Measurements from ENCODE around the gene SREK1IP1. TPM values are rescaled to one million over a fixed set of nuclear protein-coding genes. Genes with fewer than 3 reads are reported as not detected.

SREK1IP1 gene
- total and polyA plus RNA-seq, 10 of the 15 experiments (the other 5 are each of a cell fraction or from before 2014, with no cell fraction given): 9.1 to 60.3 (median 26.9) TPM

GRCh38 chr5:64688965-64689364 is 79.5 kb downstream of the SREK1IP1 start:
- RAD21 ChIA-PET (ENCODE audit: unreplicated experiment): no interaction called here

GRCh38 chr5:64688391-64688790 is 80.1 kb downstream of the SREK1IP1 start:
- H3K27ac ChIP-seq (ENCODE audit: control insufficient read depth, insufficient read depth): no peak overlapping the region
- in situ Hi-C loops (cut with MboI): no loop called here
- DNase-seq (ENCODE audit: low read depth, low spot score) (no peak), FAIRE-seq (no peak), ATAC-seq (no peak)
- intact Hi-C loops (cut with micrococcal nuclease; ENCODE audit: unreplicated experiment): no loop called here
- H3K4me1 ChIP-seq (ENCODE audit: control insufficient read depth, insufficient read depth, low read length): no peaks in the 10 kb centered on the region
- no peaks in the 10 kb centered on the region for H3K36me3 ChIP-seq (ENCODE audit: control insufficient read depth in 2 of 2, insufficient read depth in 2 of 2, low read length in 1 of 2)
- ChIA-PET SMC1A (ENCODE audit: uncharacterized antibody, unreplicated experiment) (no interaction called here), CTCF (interaction anchor here (0.5 kb wide), 1 partner anchor 37 kb away, joined by 4 read pairs; no protein-coding TSS in a partner anchor), POLR2A (no interaction called here), RAD21 (ENCODE audit: unreplicated experiment) (no interaction called here)
- no peaks in the 10 kb centered on the region for H4K20me1 ChIP-seq (ENCODE audit: control insufficient read depth, insufficient read depth)
- BruUV-seq (replicated peaks): no TSS peak
- no peak overlapping the region for H3K4me3 ChIP-seq
- WGBS (ENCODE audit: insufficient coverage, insufficient replicate concordance, low lambda C conversion rate, missing lambda C conversion rate): 65% methylated on average over 3 of the region's 3 CpGs
- H3K4me2 ChIP-seq (ENCODE audit: control insufficient read depth, insufficient read depth): no peak overlapping the region
- H2AFZ ChIP-seq (ENCODE audit: control insufficient read depth, low read depth, low read length): no peak overlapping the region
- no peak overlapping the region for H3K9ac ChIP-seq (ENCODE audit: control insufficient read depth, insufficient read depth, low read length)
- TF ChIP-seq CEBPB (IDR thresholded peaks at IDR 0.05; ENCODE audit: borderline replicate concordance in 1 of 2, low read depth in 2 of 2, low read length in 2 of 2) (no peak), CUX1 (IDR thresholded peaks at IDR 0.05; ENCODE audit: insufficient replicate concordance, low read depth, low read length) (no peak), NR2C1 (IDR thresholded peaks at IDR 0.05) (no peak), CHD2 (IDR thresholded peaks at IDR 0.05; ENCODE audit: borderline replicate concordance, low read depth, low read length) (no peak), RCOR1 (conservative IDR thresholded peaks at IDR 0.05; ENCODE audit: low read depth, low read length) (no peak)
- peaks cover 7 to 11% of the 10 kb centered on the region in 2 experiments for H3K27me3 ChIP-seq (replicated peaks in 1 of 2; ENCODE audit: control insufficient read depth in 2 of 2, insufficient read depth in 2 of 2, low read length in 1 of 2)
- H3K79me2 ChIP-seq (ENCODE audit: control insufficient read depth, insufficient read depth, low read length): no peaks in the 10 kb centered on the region
- H3K9me3 ChIP-seq (replicated peaks; ENCODE audit: control insufficient read depth, insufficient read depth, low read length): no peaks in the 10 kb centered on the region

More at GRCh38 chr5:64688965-64689364, 79.5 kb downstream of the SREK1IP1 start:
- H4K20me1 ChIP-seq (ENCODE audit: control insufficient read depth, insufficient read depth): no peaks in the 10 kb centered on the region
- H3K4me2 ChIP-seq (ENCODE audit: control insufficient read depth, insufficient read depth): no peak overlapping the region
- H3K79me2 ChIP-seq (ENCODE audit: control insufficient read depth, insufficient read depth, low read length): no peaks in the 10 kb centered on the region
- no peaks in the 10 kb centered on the region for H3K4me1 ChIP-seq (ENCODE audit: control insufficient read depth, insufficient read depth, low read length)
- CTCF ChIA-PET: no interaction called here
- in situ Hi-C loops (cut with MboI) (no loop called here), intact Hi-C loops (cut with micrococcal nuclease; ENCODE audit: unreplicated experiment) (no loop called here)
- ATAC-seq (no peak), DNase-seq (ENCODE audit: low read depth, low spot score) (no peak), FAIRE-seq (no peak)
- POLR2A ChIA-PET: no interaction called here
- peaks cover 7 to 11% of the 10 kb centered on the region in 2 experiments for H3K27me3 ChIP-seq (replicated peaks in 1 of 2; ENCODE audit: control insufficient read depth in 2 of 2, insufficient read depth in 2 of 2, low read length in 1 of 2)
- H3K27ac ChIP-seq (ENCODE audit: control insufficient read depth, insufficient read depth): no peak overlapping the region
- no peaks in the 10 kb centered on the region for H3K9me3 ChIP-seq (replicated peaks; ENCODE audit: control insufficient read depth, insufficient read depth, low read length)
- SMC1A ChIA-PET (ENCODE audit: uncharacterized antibody, unreplicated experiment): no interaction called here
- TF ChIP-seq DPF2 (IDR thresholded peaks at IDR 0.05) (no peak), RFX5 (IDR thresholded peaks at IDR 0.05; ENCODE audit: low read depth, low read length) (no peak)
- H3K36me3 ChIP-seq (ENCODE audit: control insufficient read depth in 2 of 2, insufficient read depth in 2 of 2, low read length in 1 of 2): no peaks in the 10 kb centered on the region
- no peak overlapping the region for H3K9ac ChIP-seq (ENCODE audit: control insufficient read depth, insufficient read depth, low read length)
- no peak overlapping the region for H2AFZ ChIP-seq (ENCODE audit: control insufficient read depth, low read depth, low read length)
- BruUV-seq (replicated peaks): no TSS peak
- no peak overlapping the region for H3K4me3 ChIP-seq
- 55% methylated on average over 3 of the region's 3 CpGs for WGBS (ENCODE audit: insufficient coverage, insufficient replicate concordance, low lambda C conversion rate, missing lambda C conversion rate)

All from GM12878 (cell line).